Esophagus muscularis mucosa (tissue), 3 donors: Measurements from ENCODE around the gene CLTB.

ENCODE experiments used
- CTCF ChIP-seq, 3 experiments: fragments of 200-600 bp in 2 of 3; fragments of 450-650 bp in 1 of 3; sonication (generic) in 2 of 3; IDR thresholded peaks; one replicate each; pipeline ENCODE4 v1.5.1; 2017 to 2019; ENCODE audit warnings: antibody characterized with exemption in 3 of 3, mild to moderate bottlenecking in 2 of 3, moderate library complexity in 1 of 3
- POLR2A ChIP-seq: fragments of 450-650 bp; IDR thresholded peaks from one replicate; pipeline ENCODE4 v1.6.1; 2017; ENCODE audit warnings: antibody characterized with exemption, moderate library complexity, mild to moderate bottlenecking, low read depth

- TF ChIP-seq CTCF (IDR thresholded peaks at IDR 0.05) (no peak), POLR2A (no peak)
These were observed 9.5 kb upstream of the CLTB start for GRCh38 chr5:176425791-176426190.
